ENCODE data around the gene UBC.
"Not testable (repeated sequence)": the region's sequence is repeated elsewhere in the genome, so short reads cannot be mapped to it uniquely, and the experiment has no call there.

UBC gene

DNA sequence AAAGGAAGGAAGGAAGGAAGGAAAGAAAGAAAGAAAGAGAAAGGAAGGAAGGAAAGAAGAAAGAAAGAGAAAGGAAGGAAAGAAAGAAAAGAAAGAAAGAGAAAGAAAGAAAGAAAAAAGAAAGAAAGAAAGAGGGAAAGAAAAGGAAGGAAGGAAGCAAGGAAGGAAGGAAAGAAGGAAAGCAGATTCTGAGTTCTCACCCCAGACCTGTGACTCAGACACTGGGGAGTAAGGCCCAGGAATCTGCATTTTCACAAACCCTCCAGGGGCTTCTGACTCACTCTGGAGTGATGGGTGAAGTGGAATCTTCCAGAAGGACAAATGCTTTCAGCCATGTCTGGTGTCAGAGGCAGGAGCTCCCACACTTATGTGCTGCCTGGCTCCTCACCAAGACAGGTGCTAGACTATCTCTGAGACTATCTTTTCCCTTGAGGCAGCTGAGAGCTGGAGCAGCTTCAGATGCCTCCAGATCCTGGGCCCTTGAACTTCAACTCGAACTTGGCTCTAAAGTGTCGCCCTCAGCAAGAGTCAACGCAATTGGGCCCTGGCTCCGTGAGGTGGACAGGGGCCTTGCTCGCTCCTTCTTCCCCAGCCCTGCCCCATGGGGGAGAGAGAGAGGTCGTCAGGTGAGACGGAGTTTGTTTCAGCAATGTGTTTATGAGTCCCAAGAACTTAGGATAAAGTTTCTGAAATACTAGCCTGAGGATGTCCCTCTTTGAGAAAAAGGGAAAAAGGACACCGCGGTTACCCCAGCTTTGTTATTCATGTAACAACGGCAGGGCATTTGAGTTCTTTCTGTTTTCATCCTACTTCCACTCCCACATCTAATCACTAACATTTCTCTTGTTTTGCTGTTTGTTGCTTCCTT, 31.0 kb downstream of the UBC start:
- no peak for DNase-seq (ENCODE audit: insufficient read length, low spot score)
- TF ChIP-seq, protein P1, sequence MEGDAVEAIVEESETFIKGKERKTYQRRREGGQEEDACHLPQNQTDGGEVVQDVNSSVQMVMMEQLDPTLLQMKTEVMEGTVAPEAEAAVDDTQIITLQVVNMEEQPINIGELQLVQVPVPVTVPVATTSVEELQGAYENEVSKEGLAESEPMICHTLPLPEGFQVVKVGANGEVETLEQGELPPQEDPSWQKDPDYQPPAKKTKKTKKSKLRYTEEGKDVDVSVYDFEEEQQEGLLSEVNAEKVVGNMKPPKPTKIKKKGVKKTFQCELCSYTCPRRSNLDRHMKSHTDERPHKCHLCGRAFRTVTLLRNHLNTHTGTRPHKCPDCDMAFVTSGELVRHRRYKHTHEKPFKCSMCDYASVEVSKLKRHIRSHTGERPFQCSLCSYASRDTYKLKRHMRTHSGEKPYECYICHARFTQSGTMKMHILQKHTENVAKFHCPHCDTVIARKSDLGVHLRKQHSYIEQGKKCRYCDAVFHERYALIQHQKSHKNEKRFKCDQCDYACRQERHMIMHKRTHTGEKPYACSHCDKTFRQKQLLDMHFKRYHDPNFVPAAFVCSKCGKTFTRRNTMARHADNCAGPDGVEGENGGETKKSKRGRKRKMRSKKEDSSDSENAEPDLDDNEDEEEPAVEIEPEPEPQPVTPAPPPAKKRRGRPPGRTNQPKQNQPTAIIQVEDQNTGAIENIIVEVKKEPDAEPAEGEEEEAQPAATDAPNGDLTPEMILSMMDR (IDR thresholded peaks at IDR 0.05; ENCODE audit: insufficient read depth, missing control alignments), result no peak
- no peak for FAIRE-seq

DNA sequence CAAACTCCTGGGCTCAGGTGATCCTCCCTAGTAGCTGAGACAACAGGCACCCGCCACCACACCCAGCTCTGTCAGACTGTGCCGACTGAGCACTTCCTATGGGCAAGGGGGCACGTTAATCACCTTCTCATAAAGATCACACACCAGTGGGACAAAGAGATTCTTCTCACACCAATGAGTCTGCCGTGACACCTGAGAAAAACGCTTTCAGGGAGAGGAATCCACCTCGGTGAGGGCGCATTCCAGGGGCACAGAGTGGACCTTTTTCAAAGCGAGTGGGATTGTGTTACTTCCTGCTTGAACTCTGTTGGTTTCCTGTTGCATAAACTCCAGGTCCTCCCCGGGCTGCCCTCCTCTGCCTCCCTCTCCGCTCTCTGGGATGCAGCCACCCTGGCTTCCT, 33.3 kb downstream of the UBC start:
- FAIRE-seq (no peak), DNase-seq (ENCODE audit: insufficient read length, low spot score) (no peak)
- TF ChIP-seq, protein P1 (IDR thresholded peaks at IDR 0.05; ENCODE audit: insufficient read depth, missing control alignments), result no peak

DNA sequence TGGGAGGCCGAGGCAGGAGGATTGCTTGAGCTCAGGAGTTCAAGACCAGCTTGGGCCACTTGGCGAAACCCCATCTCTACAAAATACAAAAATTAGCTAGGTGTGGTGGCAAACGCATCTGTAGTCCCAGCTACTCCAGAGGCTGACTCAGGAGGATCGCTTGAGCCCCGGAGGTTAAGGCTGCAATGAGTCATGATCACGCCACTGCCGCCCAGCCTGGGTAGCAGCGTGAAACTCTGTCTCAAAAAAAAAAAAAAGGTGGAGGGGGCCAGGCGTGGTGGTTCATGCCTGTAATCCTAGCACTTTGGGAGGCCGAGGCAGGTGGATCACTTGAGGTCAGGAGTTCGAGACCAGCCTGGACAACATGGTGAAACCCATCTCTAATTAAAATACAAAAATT, 34.1 kb downstream of the UBC start:
- DNase-seq (ENCODE audit: insufficient read length, low spot score); FAIRE-seq: not testable (repeated sequence)

DNA sequence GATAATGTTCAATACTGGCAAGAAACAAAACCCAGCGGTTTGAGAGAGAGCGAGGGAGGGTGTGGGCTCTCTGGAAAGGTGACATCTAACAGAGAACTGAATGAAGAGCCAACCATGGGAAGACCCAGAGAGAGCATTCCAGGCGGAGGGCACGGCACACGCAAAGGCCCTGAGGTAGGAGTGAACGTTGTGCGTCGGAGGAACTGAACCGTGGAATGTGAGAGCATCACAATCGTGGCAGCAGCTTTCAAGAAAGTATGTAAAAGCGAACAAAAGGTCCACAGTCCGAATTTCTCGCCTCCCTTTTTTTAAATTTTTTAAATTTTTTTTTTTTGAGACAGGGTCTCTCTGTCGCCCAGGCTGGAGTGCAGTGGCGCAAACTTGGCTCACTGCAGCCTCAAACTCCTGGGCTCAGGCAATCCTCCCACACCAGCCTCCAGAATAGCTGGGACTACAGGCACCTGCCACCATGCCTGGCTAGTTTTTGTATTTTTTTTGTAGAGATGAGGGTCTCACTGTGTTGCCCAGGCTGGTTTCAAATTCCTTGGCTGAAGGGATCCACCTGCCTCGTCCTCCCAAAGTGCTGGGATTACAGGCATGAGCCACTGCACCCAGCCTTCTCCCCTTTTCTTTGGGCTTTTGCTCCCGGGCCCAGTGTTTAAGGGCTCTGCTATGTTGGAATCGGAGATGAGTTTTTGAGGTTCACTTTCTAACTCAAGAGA, 35.5 kb downstream of the UBC start:
- FAIRE-seq (no peak), DNase-seq (ENCODE audit: insufficient read length, low spot score) (no peak)
- TF ChIP-seq, protein P1 (IDR thresholded peaks at IDR 0.05; ENCODE audit: insufficient read depth, missing control alignments), result no peak

DNA sequence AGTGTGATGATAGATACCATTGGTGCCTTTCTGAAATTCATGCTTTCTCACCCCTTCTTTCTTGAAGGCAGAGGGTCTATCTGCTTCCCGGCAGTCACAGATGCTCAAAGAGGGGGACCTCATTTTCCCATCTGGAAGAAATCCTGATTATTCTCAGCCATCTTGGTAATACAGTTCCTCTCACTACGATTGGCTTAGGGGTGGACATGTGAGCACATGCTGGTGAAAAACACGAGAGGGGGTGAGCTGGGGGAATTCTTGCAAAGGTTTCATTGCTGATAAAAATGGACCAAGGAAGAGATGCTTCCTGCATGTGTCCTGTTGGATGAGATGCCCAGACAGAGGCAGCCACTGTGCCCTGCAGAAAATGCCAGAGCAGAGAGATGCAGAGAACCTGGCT, 37.0 kb downstream of the UBC start:
- DNase-seq (ENCODE audit: insufficient read length, low spot score) (no peak), FAIRE-seq (no peak)
- TF ChIP-seq, protein P1 (IDR thresholded peaks at IDR 0.05; ENCODE audit: insufficient read depth, missing control alignments), result no peak

DNA sequence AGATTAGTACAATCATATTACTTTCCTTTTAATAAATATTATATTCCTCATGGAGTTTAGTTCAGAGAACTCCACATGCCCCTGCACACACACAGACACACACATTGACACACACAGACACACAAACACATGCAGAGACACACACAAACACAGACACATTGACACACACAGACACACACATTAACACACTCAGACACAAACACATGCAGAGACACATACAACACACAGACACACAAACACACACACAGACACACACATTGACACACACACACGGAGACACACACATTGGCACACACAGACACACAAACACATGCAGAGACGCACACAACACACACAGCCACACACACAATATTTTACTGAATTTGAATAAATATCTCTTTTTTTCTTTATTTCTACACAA, 38.3 kb downstream of the UBC start:
- no peak for FAIRE-seq
- TF ChIP-seq, protein P1 (IDR thresholded peaks at IDR 0.05; ENCODE audit: insufficient read depth, missing control alignments), result no peak
- no peak for DNase-seq (ENCODE audit: insufficient read length, low spot score)

DNA sequence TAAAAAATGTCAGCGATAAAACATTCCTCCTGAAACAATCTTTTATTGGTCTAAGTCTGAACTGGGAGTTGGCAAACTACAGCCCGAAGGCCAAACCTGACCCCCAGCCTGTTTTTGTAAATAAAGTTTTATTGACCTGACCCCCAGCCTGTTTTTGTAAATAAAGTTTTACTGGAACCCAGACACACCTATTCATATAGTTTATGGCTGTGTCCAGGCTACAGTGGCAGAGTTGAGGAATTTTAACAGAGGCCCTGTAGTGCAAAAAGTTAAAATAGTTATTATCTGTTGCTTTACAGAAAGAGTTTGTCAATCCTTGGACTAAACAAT, 38.7 kb downstream of the UBC start:
- no peak for DNase-seq (ENCODE audit: insufficient read length, low spot score)
- no peak for FAIRE-seq
- TF ChIP-seq, protein P1 (IDR thresholded peaks at IDR 0.05; ENCODE audit: insufficient read depth, missing control alignments), result no peak

All from D721Med (cell line).